ENCODE data around the gene WFIKKN1.

The WFIKKN1 gene

DNA sequence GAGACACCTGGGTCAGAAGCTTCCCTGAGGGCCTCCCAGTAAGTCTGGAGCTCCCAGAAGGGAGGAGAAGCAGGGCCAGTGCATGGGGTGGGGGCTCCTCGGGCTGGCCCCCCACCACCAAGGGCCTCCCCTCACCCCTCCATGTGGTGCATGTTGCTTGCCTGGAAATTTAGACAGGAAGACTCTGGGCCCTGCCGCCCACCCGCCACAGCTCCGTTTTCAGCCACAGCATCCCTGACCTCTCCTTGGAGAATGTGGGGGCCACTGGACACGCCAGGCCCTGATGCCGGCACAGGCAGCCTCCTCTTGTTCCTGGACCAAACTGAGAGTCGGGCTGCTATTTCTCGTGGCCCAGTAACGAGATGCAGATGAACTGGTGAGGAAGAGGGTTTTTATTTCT is 8.1 kb downstream of the WFIKKN1 start:
- Histone ChIP-seq H3K27me3 (ENCODE audit: insufficient read depth, low read length) (no peaks in the 10 kb centered on the region), H3K79me2 (ENCODE audit: control insufficient read depth, insufficient read depth, low read length, unreplicated experiment) (peaks cover 19% of the 10 kb centered on the region), H2AFZ (ENCODE audit: low read length, unreplicated experiment) (no peak overlapping the region), H3K36me3 (ENCODE audit: insufficient read depth, low read length) (no peaks in the 10 kb centered on the region), H3K4me1 (ENCODE audit: control insufficient read depth, insufficient read depth, low read length, unreplicated experiment) (peaks cover 9% of the 10 kb centered on the region), H3K4me3 (ENCODE audit: low read depth, low read length) (no peak overlapping the region), H3K27ac (ENCODE audit: low read depth, low read length) (no peak overlapping the region)

DNA sequence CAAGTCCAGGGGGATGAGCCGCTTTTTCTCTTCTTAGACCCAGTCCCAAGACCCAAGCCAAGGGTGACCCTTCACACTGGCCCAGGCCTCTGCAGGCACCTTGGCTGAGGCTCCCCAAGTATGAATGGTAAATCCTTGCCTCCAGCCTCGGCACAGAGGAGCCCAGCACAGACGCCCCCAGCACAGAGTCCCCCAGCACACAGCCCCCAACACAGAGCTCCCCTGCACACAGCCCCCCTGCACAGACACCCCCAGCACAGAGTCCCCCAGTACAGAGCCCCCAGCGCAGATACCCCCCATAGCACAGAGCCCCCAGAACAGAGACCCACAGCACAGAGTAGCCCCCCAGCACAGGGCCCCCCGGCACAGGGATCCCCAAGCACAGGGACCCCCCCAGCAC is 9.8 kb downstream of the WFIKKN1 start:
- Histone ChIP-seq H2AFZ (ENCODE audit: low read length, unreplicated experiment) (no peak overlapping the region), H3K4me3 (ENCODE audit: low read depth, low read length) (peak overlapping the region; percentile 83; the same call in 1 of the 2 replicates), H3K36me3 (ENCODE audit: insufficient read depth, low read length) (no peaks in the 10 kb centered on the region), H3K4me1 (ENCODE audit: control insufficient read depth, insufficient read depth, low read length, unreplicated experiment) (peaks cover 8% of the 10 kb centered on the region), H3K79me2 (ENCODE audit: control insufficient read depth, insufficient read depth, low read length, unreplicated experiment) (peaks cover 12% of the 10 kb centered on the region), H3K27ac (ENCODE audit: low read depth, low read length) (no peak overlapping the region), H3K27me3 (ENCODE audit: insufficient read depth, low read length) (no peaks in the 10 kb centered on the region)

DNA sequence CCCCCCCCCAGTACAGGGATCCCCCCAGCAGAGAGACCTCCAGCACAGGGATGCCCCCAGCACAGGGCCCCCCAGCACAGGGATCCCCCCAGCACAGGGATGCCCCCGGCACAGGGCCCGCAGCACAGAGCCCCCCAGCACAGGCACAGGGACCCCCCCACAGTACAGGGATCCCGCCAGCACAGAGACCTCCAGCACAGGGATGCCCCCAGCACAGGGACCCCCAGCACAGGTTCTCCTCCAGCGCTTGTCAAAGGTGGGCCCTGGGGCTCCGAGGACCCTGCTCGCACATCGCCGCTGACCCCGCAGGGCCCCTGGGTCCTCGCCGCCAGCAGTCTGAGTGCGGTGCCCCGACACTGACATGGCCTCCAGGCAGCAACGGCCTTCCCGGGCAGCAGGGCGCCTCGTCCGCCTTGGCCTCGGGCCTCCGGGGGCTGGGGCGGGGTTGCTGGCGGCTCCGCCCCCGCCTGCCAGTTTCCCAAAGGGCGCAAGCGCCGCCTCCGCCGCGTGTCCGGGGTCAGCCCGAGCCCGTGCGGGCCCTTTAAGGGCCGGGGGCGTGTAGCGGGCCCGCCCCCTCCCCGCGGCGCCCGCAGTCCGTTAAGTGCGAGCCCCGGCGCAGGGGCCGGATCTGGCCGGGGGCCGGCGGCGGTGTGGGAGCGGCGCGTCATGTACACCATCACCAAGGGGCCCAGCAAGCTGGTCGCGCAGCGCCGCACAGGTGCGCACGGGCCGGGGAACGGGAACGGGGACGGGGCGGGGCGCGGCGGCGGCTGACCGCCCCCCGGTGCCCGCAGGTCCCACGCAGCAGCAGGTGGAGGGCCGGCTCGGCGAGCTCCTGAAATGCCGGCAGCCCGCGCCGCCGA is 10.8 kb downstream of the WFIKKN1 start, which contains the start of gene MCRIP2:
Gene MCRIP2 (plus strand): TSS at position 503 of the 863 bp plus-strand sequence. CDS start 164 bp downstream, at position 667.
- peaks cover 12% of the 10 kb centered on the region for H3K79me2 ChIP-seq (ENCODE audit: control insufficient read depth, insufficient read depth, low read length, unreplicated experiment)
- H3K36me3 ChIP-seq (ENCODE audit: insufficient read depth, low read length): no peaks in the 10 kb centered on the region
- peak within 1 kb of the TSS; percentile 83 for H3K4me3 ChIP-seq (ENCODE audit: low read depth, low read length)
- peaks cover 15% of the 10 kb centered on the region for H3K4me1 ChIP-seq (ENCODE audit: control insufficient read depth, insufficient read depth, low read length, unreplicated experiment)
- H3K27me3 ChIP-seq (ENCODE audit: insufficient read depth, low read length): no peaks in the 10 kb centered on the region
- no peak within 1 kb of the TSS for H3K27ac ChIP-seq (ENCODE audit: low read depth, low read length)
- H2AFZ ChIP-seq (ENCODE audit: low read length, unreplicated experiment): peak within 1 kb of the TSS; percentile 21

DNA sequence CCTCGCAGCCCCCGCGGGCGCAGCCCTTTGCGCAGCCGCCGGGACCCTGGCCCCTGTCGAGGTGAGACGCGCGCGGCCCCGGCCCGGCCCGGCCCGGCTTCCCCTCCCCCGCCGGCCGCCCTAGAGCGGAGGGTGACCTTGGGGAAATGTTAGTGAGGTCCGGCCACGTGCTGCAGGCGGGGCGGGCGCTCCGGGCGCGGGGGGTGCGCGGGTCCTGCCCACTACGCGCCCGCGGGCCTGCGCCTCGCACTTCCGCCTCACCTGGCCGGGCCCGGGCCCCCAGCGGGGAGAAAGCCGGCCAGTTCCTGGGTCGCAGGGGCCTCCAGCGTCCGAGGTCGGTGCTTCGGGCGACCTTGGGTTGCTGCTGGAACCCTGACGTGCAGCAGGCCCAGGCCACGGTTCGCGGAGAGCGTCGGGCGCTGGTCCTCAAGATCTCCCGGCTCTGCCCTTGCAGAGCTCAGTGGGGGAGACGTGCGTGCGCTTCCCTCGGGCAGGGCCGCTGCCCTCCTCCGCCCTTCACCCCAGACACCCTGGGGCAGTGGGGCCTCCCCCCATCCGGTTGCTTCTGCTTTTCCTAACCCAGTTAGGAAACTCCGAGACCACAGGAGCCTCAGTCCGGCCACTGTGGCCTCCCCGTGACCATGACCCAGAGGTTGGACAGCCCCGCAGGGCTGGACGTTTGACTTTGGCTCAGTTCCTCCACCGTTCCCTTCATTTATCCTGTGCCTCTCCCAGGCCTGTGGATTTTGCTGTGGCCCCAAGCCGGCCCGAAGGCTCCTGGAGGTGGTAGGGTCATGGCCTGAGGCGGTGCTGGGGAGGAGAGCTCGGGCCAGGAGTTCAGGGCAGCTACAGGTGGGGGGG is 11.6 kb downstream of the WFIKKN1 start:
- Histone ChIP-seq H3K27ac (ENCODE audit: low read depth, low read length) (no peak overlapping the region), H3K27me3 (ENCODE audit: insufficient read depth, low read length) (no peaks in the 10 kb centered on the region), H3K36me3 (ENCODE audit: insufficient read depth, low read length) (no peaks in the 10 kb centered on the region), H3K4me3 (ENCODE audit: low read depth, low read length) (peak overlapping the region; percentile 83), H3K4me1 (ENCODE audit: control insufficient read depth, insufficient read depth, low read length, unreplicated experiment) (peaks cover 14% of the 10 kb centered on the region), H2AFZ (ENCODE audit: low read length, unreplicated experiment) (peak overlapping the region; percentile 21), H3K79me2 (ENCODE audit: control insufficient read depth, insufficient read depth, low read length, unreplicated experiment) (peaks cover 12% of the 10 kb centered on the region)

GRCh38 chr16:643050-643368 is 12.2 kb downstream of the WFIKKN1 start:
- Histone ChIP-seq H3K27ac (ENCODE audit: low read depth, low read length) (no peak overlapping the region), H3K79me2 (ENCODE audit: control insufficient read depth, insufficient read depth, low read length, unreplicated experiment) (peaks cover 12% of the 10 kb centered on the region), H3K36me3 (ENCODE audit: insufficient read depth, low read length) (no peaks in the 10 kb centered on the region), H3K27me3 (ENCODE audit: insufficient read depth, low read length) (no peaks in the 10 kb centered on the region), H3K4me3 (ENCODE audit: low read depth, low read length) (peak overlapping the region; percentile 83), H3K4me1 (ENCODE audit: control insufficient read depth, insufficient read depth, low read length, unreplicated experiment) (peaks cover 17% of the 10 kb centered on the region), H2AFZ (ENCODE audit: low read length, unreplicated experiment) (no peak overlapping the region)

DNA sequence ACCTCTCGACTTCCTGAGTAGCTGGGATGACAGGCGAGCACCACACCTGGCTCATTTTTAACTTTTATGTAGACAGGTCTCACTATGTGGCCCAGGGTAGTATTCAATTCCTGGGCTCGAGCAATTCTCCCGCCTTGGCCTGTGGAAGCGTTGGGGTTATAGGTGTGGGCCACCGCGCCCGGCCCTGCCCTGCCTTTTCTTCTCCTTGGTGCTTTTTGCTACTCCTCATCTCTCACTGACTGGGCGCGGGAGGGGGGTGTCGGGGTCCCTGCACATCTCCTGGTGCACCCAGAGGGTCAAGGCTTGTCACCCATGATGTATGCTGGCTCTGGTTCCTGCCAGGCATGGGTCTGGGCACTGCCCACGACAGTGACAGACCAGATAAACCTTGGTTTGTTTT is 13.8 kb downstream of the WFIKKN1 start:
- H3K4me3 ChIP-seq (ENCODE audit: low read depth, low read length): no peak overlapping the region
- H3K36me3 ChIP-seq (ENCODE audit: insufficient read depth, low read length): no peaks in the 10 kb centered on the region
- H3K27ac ChIP-seq (ENCODE audit: low read depth, low read length): no peak overlapping the region
- H3K27me3 ChIP-seq (ENCODE audit: insufficient read depth, low read length): no peaks in the 10 kb centered on the region
- H3K4me1 ChIP-seq (ENCODE audit: control insufficient read depth, insufficient read depth, low read length, unreplicated experiment): peaks cover 17% of the 10 kb centered on the region
- no peak overlapping the region for H2AFZ ChIP-seq (ENCODE audit: low read length, unreplicated experiment)
- peaks cover 12% of the 10 kb centered on the region for H3K79me2 ChIP-seq (ENCODE audit: control insufficient read depth, insufficient read depth, low read length, unreplicated experiment)

DNA sequence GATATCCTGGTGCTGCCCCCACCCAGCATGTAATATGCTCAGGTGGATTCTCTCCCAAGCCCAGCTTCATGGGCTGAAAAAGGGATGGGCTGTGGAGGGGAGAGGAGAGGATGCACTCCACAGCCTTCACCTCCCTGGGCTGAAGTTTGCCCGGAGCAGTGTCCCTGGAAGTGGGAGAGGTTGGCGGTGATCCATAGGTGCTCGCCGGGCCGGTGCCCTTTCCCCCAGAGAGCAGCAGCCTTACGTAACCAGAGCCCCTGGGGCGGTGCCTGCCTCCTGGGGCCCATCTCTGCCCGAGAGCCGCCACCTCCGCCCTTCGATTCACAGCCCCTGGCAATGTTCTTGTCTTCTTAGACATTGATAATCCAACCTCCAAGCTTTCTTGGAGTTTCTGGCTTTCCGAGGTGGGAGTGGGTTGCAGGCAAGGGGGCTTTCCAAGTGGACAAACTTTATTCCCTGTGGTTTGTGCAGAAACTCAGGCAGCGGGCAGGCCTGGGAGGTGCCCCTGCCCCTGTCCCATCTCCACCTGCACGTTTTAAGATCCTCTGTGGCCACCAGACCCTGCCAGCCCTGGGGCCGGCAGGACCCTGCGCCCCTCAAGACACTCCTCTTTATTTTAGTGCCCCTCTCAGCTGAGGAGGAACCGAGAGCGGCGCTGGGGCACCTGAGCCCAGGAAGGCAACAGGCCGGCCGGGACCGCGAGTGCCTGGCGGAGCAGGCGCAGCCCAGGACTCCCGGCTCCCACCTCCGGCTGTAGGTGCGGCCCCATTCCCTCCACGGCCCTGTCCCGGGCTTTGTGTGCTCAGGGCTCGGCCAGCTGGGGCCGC is 15.3 kb downstream of the WFIKKN1 start:
- no peak overlapping the region for H3K27ac ChIP-seq (ENCODE audit: low read depth, low read length)
- no peaks in the 10 kb centered on the region for H3K27me3 ChIP-seq (ENCODE audit: insufficient read depth, low read length)
- H3K4me3 ChIP-seq (ENCODE audit: low read depth, low read length): no peak overlapping the region
- H3K36me3 ChIP-seq (ENCODE audit: insufficient read depth, low read length): no peaks in the 10 kb centered on the region
- H3K79me2 ChIP-seq (ENCODE audit: control insufficient read depth, insufficient read depth, low read length, unreplicated experiment): peaks cover 14% of the 10 kb centered on the region
- H3K4me1 ChIP-seq (ENCODE audit: control insufficient read depth, insufficient read depth, low read length, unreplicated experiment): peaks cover 21% of the 10 kb centered on the region
- no peak overlapping the region for H2AFZ ChIP-seq (ENCODE audit: low read length, unreplicated experiment)

GRCh38 chr16:646679-647172 is 15.9 kb downstream of the WFIKKN1 start:
- Histone ChIP-seq H2AFZ (ENCODE audit: low read length, unreplicated experiment) (no peak overlapping the region), H3K79me2 (ENCODE audit: control insufficient read depth, insufficient read depth, low read length, unreplicated experiment) (peaks cover 14% of the 10 kb centered on the region), H3K4me1 (ENCODE audit: control insufficient read depth, insufficient read depth, low read length, unreplicated experiment) (peaks cover 21% of the 10 kb centered on the region), H3K27ac (ENCODE audit: low read depth, low read length) (no peak overlapping the region), H3K4me3 (ENCODE audit: low read depth, low read length) (no peak overlapping the region), H3K36me3 (ENCODE audit: insufficient read depth, low read length) (no peaks in the 10 kb centered on the region), H3K27me3 (ENCODE audit: insufficient read depth, low read length) (no peaks in the 10 kb centered on the region)

GRCh38 chr16:647173-647902 is 16.6 kb downstream of the WFIKKN1 start:
- H3K27me3 ChIP-seq (ENCODE audit: insufficient read depth, low read length): no peaks in the 10 kb centered on the region
- H3K36me3 ChIP-seq (ENCODE audit: insufficient read depth, low read length): no peaks in the 10 kb centered on the region
- peaks cover 21% of the 10 kb centered on the region for H3K4me1 ChIP-seq (ENCODE audit: control insufficient read depth, insufficient read depth, low read length, unreplicated experiment)
- no peak overlapping the region for H2AFZ ChIP-seq (ENCODE audit: low read length, unreplicated experiment)
- no peak overlapping the region; the same call in 1 of the 2 replicates for H3K4me3 ChIP-seq (ENCODE audit: low read depth, low read length)
- H3K79me2 ChIP-seq (ENCODE audit: control insufficient read depth, insufficient read depth, low read length, unreplicated experiment): peaks cover 13% of the 10 kb centered on the region
- no peak overlapping the region for H3K27ac ChIP-seq (ENCODE audit: low read depth, low read length)
